GM12873 (cell line): ENCODE data around the gene MS4A10.

Source experiments
- TF ChIP-seq, protein P1 (sequence below): IDR thresholded peaks from 2 replicates; pipeline ENCODE4 v1.5.1; 2012; ENCODE audit warnings: low read depth, mild to moderate bottlenecking, moderate library complexity, low read length, control low read depth; ENCODE audit not compliant: insufficient read depth; ENCODE audit errors: missing control alignments

The MS4A10 gene

DNA sequence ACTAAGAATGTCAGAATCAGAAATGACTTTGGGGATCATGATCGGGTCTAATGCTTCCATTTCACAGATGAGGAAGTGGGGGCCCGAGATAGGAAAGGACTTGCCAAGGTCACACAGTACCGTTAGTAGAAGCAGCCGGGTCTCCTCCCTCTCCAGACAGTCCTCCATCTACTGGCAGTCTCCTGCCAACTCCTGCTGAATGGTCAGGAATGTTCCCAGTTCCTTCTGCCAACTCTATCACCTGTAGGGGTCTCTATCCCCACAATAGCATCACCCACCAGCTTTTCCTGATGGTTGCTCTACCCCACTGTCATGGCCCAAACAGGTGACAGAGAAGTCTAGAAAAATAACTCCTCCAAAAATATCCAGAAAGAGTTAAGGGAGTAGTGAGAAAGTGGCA is 32.9 kb downstream of the MS4A10 start:
- TF ChIP-seq, protein P1, sequence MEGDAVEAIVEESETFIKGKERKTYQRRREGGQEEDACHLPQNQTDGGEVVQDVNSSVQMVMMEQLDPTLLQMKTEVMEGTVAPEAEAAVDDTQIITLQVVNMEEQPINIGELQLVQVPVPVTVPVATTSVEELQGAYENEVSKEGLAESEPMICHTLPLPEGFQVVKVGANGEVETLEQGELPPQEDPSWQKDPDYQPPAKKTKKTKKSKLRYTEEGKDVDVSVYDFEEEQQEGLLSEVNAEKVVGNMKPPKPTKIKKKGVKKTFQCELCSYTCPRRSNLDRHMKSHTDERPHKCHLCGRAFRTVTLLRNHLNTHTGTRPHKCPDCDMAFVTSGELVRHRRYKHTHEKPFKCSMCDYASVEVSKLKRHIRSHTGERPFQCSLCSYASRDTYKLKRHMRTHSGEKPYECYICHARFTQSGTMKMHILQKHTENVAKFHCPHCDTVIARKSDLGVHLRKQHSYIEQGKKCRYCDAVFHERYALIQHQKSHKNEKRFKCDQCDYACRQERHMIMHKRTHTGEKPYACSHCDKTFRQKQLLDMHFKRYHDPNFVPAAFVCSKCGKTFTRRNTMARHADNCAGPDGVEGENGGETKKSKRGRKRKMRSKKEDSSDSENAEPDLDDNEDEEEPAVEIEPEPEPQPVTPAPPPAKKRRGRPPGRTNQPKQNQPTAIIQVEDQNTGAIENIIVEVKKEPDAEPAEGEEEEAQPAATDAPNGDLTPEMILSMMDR: no peak

DNA sequence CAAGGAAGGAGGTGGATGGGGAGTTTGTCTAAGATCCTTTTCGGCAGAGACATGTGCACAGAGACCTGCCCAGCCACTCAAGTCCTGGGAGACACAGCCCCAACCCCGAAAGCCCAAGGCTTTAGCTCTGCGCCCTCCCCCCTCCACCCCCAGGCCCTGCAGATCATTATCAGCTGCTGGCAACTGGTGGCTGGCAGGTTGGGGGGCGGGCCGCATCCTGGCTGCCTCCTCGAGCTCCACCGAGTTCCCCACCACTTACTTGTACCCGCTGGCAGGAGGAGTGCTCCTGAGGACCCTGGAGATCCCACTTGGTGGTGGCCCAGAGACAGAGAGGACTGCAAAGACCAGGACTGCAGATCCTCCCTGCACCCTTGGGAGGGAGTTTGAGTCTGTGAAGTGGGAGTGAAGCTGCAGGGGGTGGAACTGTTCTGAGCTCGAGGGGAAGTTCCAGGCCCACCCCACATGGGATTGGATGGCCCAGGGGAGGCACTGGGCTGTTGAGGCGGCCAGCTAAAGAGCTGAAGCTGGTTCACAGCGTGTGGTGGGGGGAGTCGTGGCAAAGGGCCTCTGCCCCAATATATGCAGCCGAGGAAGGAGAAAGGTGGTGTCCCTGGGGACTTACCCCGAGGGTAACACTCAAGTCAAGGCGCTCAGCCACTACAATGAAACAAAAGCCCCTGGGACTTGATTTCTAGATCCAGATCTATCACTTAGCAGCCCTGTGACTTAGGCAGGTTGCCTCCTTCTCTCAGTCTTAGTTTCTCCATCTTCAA is 36.9 kb downstream of the MS4A10 start:
- TF ChIP-seq, protein P1: no peak

DNA sequence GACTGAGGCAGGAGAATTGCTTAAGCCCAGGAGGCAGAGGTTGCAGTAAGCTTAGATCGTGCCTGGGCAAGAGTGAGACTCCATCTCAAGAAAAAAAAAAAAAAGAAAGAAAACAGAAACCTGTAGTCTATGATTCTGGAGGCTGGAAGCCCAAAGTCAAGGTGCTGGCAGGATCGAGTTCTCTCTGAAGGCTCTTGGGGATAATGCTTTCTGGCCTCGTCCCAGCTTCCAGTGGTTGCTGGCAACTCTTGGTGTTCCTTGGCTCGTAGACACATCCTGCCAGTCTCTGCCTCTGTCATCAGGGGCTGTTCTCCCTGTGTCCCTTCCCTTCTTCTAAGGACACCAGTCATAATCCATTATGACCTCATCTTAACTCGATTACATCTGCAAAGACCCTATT is 40.0 kb downstream of the MS4A10 start:
- TF ChIP-seq, protein P1: no peak

DNA sequence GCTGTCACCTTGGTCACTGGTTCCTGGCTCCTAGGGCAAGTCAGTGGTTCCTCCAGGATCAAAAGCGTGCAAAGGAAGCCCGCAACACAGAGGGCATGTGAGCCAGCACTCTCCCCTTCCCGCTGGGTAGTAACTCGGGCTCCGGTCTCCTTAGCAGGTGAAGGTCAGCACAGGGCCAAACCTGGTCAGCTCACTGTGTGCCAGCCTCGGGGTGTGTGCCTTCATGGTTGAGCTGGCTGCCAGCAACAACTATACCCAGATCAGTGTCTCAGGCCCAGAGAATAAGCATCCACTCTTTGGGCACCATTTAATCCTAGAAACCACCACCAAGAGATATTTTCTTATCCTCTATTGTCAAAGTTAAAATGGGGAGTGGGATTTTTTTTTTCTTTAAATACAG is 40.7 kb downstream of the MS4A10 start:
- TF ChIP-seq, protein P1: no peak

DNA sequence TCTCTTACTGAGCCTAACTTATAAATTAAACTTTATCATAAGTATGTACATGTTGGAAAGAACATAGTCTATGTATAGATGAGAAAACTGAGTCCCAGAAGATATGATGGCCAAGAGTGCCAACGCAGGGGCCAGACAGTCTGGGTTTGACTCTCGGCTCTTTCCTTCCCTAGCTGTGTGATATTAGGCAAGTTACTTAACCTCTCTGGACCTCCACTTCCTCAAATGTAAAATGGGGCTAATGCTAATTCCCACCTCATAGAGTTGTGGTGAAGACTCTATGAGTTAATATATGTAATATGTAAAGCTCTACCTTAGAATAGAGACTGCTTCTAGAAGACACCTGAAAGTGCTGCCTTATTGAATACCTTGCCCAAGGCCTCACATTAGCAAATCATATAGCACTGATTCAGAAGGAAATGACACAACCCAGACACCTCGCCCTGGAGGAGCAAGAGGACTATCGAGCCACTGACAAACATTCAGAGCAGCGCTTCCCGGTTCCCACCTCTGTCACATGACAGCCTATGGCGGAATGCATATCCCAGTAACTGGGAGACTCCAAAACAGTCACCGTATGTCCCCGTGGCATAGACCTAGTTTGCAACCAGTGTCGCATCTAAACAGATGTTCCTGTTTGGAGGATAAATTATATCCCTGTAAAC is 45.5 kb downstream of the MS4A10 start:
- TF ChIP-seq, protein P1: no peak

DNA sequence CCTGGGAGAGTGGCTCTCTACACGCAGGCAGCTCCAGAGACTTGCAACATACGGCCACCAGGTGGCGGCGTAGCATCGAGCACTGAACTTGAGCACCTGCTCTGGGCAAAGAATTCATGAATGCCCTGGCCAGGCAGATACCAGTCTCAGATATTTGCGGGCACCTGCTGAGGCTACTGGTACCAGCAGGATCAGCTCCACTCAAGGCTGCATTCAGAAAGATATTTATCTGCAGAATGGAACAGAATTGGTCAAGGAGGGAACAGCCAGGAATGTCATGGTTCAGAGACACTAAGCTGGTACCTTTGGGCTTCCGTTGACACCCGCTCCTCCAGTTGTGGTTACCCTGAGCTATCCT is 46.0 kb downstream of the MS4A10 start:
- TF ChIP-seq, protein P1: peak; percentile 94

DNA sequence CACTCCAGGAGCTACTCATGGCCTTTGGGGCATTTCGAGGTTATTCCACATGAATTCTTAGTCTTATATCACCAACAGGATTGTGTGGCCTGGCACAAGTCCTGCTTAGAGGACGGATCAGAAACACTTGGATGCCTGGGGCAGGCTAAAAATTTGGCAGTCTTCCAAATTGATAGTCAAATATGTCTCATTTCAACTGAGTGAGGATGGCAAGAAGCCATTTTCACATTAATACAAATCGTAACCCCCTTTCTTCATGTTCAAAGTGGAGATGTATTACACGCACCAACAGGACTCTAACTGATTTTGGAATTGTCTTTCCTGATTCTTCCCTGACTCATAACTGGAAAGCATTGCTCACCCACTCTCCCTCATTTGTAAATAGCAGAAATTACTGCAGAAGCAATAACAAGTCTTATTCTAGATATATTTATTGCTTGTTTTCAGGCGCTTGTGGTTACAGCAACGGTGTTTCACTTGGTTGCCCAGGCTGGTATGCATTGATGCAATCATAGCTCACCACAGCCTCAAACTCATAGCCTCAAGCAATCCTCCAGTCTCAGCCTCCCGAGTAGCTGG is 46.5 kb downstream of the MS4A10 start:
- TF ChIP-seq, protein P1: no peak
